ENCODE data around the gene RPLP1.
"Not testable (repeated sequence)": the region's sequence is repeated elsewhere in the genome, so short reads cannot be mapped to it uniquely, and the experiment has no call there.

Gene RPLP1

GRCh38 chr15:69443032-69443611 is 9.5 kb upstream of the RPLP1 start:
- no peak for DNase-seq

- no peak for DNase-seq
Observed at GRCh38 chr15:69444686-69445085, 7.9 kb upstream of the RPLP1 start.

GRCh38 chr15:69446953-69447352 is 5.7 kb upstream of the RPLP1 start:
- DNase-seq, result no peak

GRCh38 chr15:69450221-69450620 is 2.4 kb upstream of the RPLP1 start:
- DNase-seq, result not testable (repeated sequence)

- DNase-seq, result no peak
Observed at GRCh38 chr15:69450968-69451695, 1.5 kb upstream of the RPLP1 start.

GRCh38 chr15:69451951-69452691 is 497 bp upstream of the RPLP1 start:
- no peak for DNase-seq

- DNase-seq, result no peak
Observed at GRCh38 chr15:69454953-69455352, 2.3 kb downstream of the RPLP1 start.

- DNase-seq, result no peak
Observed at GRCh38 chr15:69456208-69457166, 3.9 kb downstream of the RPLP1 start.

- DNase-seq, result no peak
Observed at GRCh38 chr15:69457304-69458280, 5.0 kb downstream of the RPLP1 start.

- DNase-seq, result no peak
Observed at GRCh38 chr15:69459066-69459465, 6.4 kb downstream of the RPLP1 start.

- no peak for DNase-seq
Observed at GRCh38 chr15:69460481-69460880, 7.9 kb downstream of the RPLP1 start.

- DNase-seq, result no peak
Observed at GRCh38 chr15:69462030-69462492, 9.4 kb downstream of the RPLP1 start.

- peak; percentile 100 for DNase-seq
Observed at GRCh38 chr15:69462493-69463181, 10.0 kb downstream of the RPLP1 start.

GRCh38 chr15:69463182-69463756 is 10.7 kb downstream of the RPLP1 start:
- no peak for DNase-seq

GRCh38 chr15:69465253-69465652 is 12.6 kb downstream of the RPLP1 start:
- DNase-seq, result no peak

- no peak for DNase-seq
Observed at GRCh38 chr15:69466733-69467132, 14.1 kb downstream of the RPLP1 start.

- no peak for DNase-seq
Observed at GRCh38 chr15:69467636-69468035, 15.0 kb downstream of the RPLP1 start.

GRCh38 chr15:69468241-69469121 is 15.9 kb downstream of the RPLP1 start:
- DNase-seq, result peak; percentile 42

- no peak for DNase-seq
Observed at GRCh38 chr15:69469467-69470201, 17.0 kb downstream of the RPLP1 start.

All from eye (tissue), 1 donor.